H54 (cell line): Measurements from ENCODE around the gene RSL1D1.
"Not testable (repeated sequence)": the region's sequence is repeated elsewhere in the genome, so short reads cannot be mapped to it uniquely, and the experiment has no call there.

Source experiments
- DNase-seq: peaks from one replicate; pipeline ENCODE4 v3.0.0; 2011; ENCODE audit warnings: low spot score, mixed read lengths; ENCODE audit not compliant: insufficient read length
- FAIRE-seq: peaks from 3 replicates; lab custom pipeline; 2011; peaks lifted over from hg19 to GRCh38; lab: Jason Lieb, UNC
- POLR2A ChIP-seq: IDR thresholded peaks from 2 replicates; pipeline ENCODE4 v1.6.1; 2011; ENCODE audit warnings: low read depth, mild to moderate bottlenecking, low read length

Gene RSL1D1

GRCh38 chr16:11833951-11834695 is 17.2 kb downstream of the RSL1D1 start:
- TF ChIP-seq POLR2A = no peak
- FAIRE-seq = no peak
- DNase-seq = no peak

GRCh38 chr16:11828696-11829095 is 22.6 kb downstream of the RSL1D1 start:
- DNase-seq (no peak), FAIRE-seq (no peak)
- no peak for TF ChIP-seq POLR2A

GRCh38 chr16:11825520-11826165 is 25.7 kb downstream of the RSL1D1 start:
- FAIRE-seq, DNase-seq: not testable (repeated sequence)

- FAIRE-seq (no peak), DNase-seq (no peak)
- TF ChIP-seq POLR2A = no peak
Observed at GRCh38 chr16:11824362-11824761, 27.0 kb downstream of the RSL1D1 start.

GRCh38 chr16:11823645-11824044 is 27.7 kb downstream of the RSL1D1 start:
- FAIRE-seq, DNase-seq: not testable (repeated sequence)

- no peak for TF ChIP-seq POLR2A
- FAIRE-seq (no peak), DNase-seq (no peak)
Observed at GRCh38 chr16:11819798-11820197, 31.5 kb downstream of the RSL1D1 start.

- FAIRE-seq, DNase-seq: not testable (repeated sequence)
Observed at GRCh38 chr16:11818970-11819369, 32.4 kb downstream of the RSL1D1 start.

GRCh38 chr16:11816123-11816522 is 35.2 kb downstream of the RSL1D1 start:
- no peak for TF ChIP-seq POLR2A
- FAIRE-seq = no peak

GRCh38 chr16:11814800-11815199 is 36.5 kb downstream of the RSL1D1 start:
- FAIRE-seq, DNase-seq: not testable (repeated sequence)

More at GRCh38 chr16:11816123-11816522, 35.2 kb downstream of the RSL1D1 start:
- DNase-seq = no peak

- no peak for TF ChIP-seq POLR2A
- DNase-seq (no peak), FAIRE-seq (no peak)
Observed at GRCh38 chr16:11806721-11807120, 44.6 kb downstream of the RSL1D1 start.

- TF ChIP-seq POLR2A = no peak
- no peak for FAIRE-seq
- no peak for DNase-seq
Observed at GRCh38 chr16:11805556-11805955, 45.8 kb downstream of the RSL1D1 start.

GRCh38 chr16:11801481-11802021 is 49.8 kb downstream of the RSL1D1 start:
- no peak for FAIRE-seq
- no peak for TF ChIP-seq POLR2A
- DNase-seq = peak; percentile 49

GRCh38 chr16:11800382-11800718 is 51.0 kb downstream of the RSL1D1 start:
- FAIRE-seq (no peak), DNase-seq (no peak)
- TF ChIP-seq POLR2A = no peak

- DNase-seq (no peak), FAIRE-seq (no peak)
- no peak for TF ChIP-seq POLR2A
Observed at GRCh38 chr16:11799509-11800381, 51.6 kb downstream of the RSL1D1 start.
